Breast epithelium (tissue), 3 donors: ENCODE results near the gene PSME4.

Experiments
- POLR2A ChIP-seq: fragments of 450-650 bp; IDR thresholded peaks from one replicate; pipeline ENCODE4 v1.6.1; 2016; ENCODE audit warnings: antibody characterized with exemption, mild to moderate bottlenecking, moderate library complexity
- TF ChIP-seq, protein P1 (sequence below), 3 donors: fragments of 450-650 bp; IDR thresholded peaks; one replicate each; pipeline ENCODE4 v1.5.1; 2016 to 2017; ENCODE audit warnings: antibody characterized with exemption in 3 of 3, mild to moderate bottlenecking in 3 of 3, moderate library complexity in 3 of 3

DNA sequence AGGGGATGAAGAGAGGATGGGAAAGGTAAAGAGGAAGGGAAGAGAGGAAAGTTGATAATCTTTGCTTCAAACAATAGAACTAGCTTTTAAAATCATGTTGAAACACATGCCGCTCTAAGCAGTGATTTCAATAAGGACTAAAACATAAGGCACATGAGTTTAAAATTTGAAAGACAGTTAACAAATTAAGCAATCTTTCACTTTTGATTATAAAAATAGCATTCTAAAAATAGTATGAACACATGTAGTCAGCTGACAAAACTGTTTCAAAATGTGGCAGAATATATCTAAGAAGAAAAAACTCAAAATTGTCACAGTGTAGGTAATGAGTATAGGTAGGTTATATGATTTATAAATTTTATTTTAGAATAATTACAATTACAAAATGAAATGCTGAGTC, 25.3 kb downstream of the PSME4 start:
- TF ChIP-seq, protein P1, sequence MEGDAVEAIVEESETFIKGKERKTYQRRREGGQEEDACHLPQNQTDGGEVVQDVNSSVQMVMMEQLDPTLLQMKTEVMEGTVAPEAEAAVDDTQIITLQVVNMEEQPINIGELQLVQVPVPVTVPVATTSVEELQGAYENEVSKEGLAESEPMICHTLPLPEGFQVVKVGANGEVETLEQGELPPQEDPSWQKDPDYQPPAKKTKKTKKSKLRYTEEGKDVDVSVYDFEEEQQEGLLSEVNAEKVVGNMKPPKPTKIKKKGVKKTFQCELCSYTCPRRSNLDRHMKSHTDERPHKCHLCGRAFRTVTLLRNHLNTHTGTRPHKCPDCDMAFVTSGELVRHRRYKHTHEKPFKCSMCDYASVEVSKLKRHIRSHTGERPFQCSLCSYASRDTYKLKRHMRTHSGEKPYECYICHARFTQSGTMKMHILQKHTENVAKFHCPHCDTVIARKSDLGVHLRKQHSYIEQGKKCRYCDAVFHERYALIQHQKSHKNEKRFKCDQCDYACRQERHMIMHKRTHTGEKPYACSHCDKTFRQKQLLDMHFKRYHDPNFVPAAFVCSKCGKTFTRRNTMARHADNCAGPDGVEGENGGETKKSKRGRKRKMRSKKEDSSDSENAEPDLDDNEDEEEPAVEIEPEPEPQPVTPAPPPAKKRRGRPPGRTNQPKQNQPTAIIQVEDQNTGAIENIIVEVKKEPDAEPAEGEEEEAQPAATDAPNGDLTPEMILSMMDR (IDR thresholded peaks at IDR 0.05) = no peak
- TF ChIP-seq POLR2A = no peak
